Neuronal stem cell (in vitro differentiated cells): Measurements from ENCODE around the gene RAB22A. TPM values are rescaled to one million over a fixed set of nuclear protein-coding genes. Genes with fewer than 3 reads are reported as not detected.

Experiments
- DNase-seq: peaks from one replicate; pipeline ENCODE4 v3.0.0-alpha.2; 2013; ENCODE audit warnings: low spot score
- H2AFZ ChIP-seq: one replicate; pipeline ENCODE4 v1.6.1; 2013; ENCODE audit warnings: mild to moderate bottlenecking, low read length, inconsistent platforms
- H2AK5ac ChIP-seq: 2 replicates; pipeline ENCODE4 v1.6.1; 2013; ENCODE audit warnings: low read depth, mild to moderate bottlenecking, inconsistent platforms, low read length, moderate library complexity, mixed read lengths
- H2BK120ac ChIP-seq: 2 replicates; pipeline ENCODE4 v1.6.1; 2013; ENCODE audit warnings: low read depth, mild to moderate bottlenecking, inconsistent platforms, low read length, moderate library complexity, mixed read lengths
- H2BK12ac ChIP-seq: one replicate; pipeline ENCODE4 v1.6.1; 2013; ENCODE audit warnings: low read length, inconsistent platforms
- H2BK15ac ChIP-seq: 2 replicates; pipeline ENCODE4 v1.6.1; 2013; ENCODE audit warnings: mild to moderate bottlenecking, low read length, inconsistent platforms, mixed read lengths
- H2BK5ac ChIP-seq: one replicate; pipeline ENCODE4 v1.6.1; 2013; ENCODE audit warnings: inconsistent platforms, mild to moderate bottlenecking, low read length, moderate library complexity
- H3K14ac ChIP-seq: one replicate; pipeline ENCODE4 v1.6.1; 2013; ENCODE audit warnings: low read length, inconsistent platforms
- H3K18ac ChIP-seq: 2 replicates; pipeline ENCODE4 v1.6.1; 2013; ENCODE audit warnings: low read length, inconsistent platforms
- H3K23ac ChIP-seq: 2 replicates; pipeline ENCODE4 v1.6.1; 2013; ENCODE audit warnings: low read depth, mild to moderate bottlenecking, mixed read lengths, low read length, inconsistent platforms; ENCODE audit not compliant: poor library complexity
- H3K27ac ChIP-seq: replicated peaks from 3 replicates; pipeline ENCODE4 v1.5.1; 2013; ENCODE audit warnings: low read length, inconsistent platforms
- H3K27me3 ChIP-seq, 3 experiments: 2 replicates each; pipeline ENCODE4 v1.6.1; 2013; ENCODE audit warnings: low read length in 3 of 3, mild to moderate bottlenecking in 2 of 3, inconsistent platforms in 1 of 3, low read depth in 1 of 3, mixed read lengths in 1 of 3, moderate library complexity in 1 of 3; ENCODE audit not compliant: control insufficient read depth in 3 of 3, insufficient read depth in 3 of 3
- H3K36me3 ChIP-seq, 2 donors: replicated peaks in 1 of 2; 2 replicates each; pipeline ENCODE4 v1.6.1; 2013; ENCODE audit warnings: low read length in 2 of 2; ENCODE audit not compliant: control insufficient read depth in 2 of 2, insufficient read depth in 2 of 2
- H3K4ac ChIP-seq: 2 replicates; pipeline ENCODE4 v1.6.1; 2013; ENCODE audit warnings: inconsistent platforms, mild to moderate bottlenecking, low read length, moderate library complexity
- H3K4me1 ChIP-seq, 2 donors: 1 replicate in 1 of 2; 2 replicates in 1 of 2; pipeline ENCODE4 v1.6.1; 2013; ENCODE audit warnings: low read length in 2 of 2, low read depth in 1 of 2; ENCODE audit not compliant: control insufficient read depth in 2 of 2, insufficient read depth in 1 of 2
- H3K4me2 ChIP-seq: one replicate; pipeline ENCODE4 v1.6.1; 2013; ENCODE audit warnings: mild to moderate bottlenecking, low read length, inconsistent platforms; ENCODE audit not compliant: insufficient read depth, poor library complexity, severe bottlenecking
- H3K4me3 ChIP-seq, 2 donors: 2 replicates each; pipeline ENCODE4 v1.5.1; 2013; ENCODE audit warnings: low read length in 2 of 2, mild to moderate bottlenecking in 2 of 2, inconsistent platforms in 1 of 2, moderate library complexity in 1 of 2
- H3K79me1 ChIP-seq: one replicate; pipeline ENCODE4 v1.6.1; 2013; ENCODE audit warnings: low read depth, mild to moderate bottlenecking, inconsistent platforms, low read length, moderate library complexity
- H3K9ac ChIP-seq: one replicate; pipeline ENCODE4 v1.6.1; 2013; ENCODE audit warnings: mild to moderate bottlenecking, low read depth, low read length, inconsistent platforms; ENCODE audit not compliant: poor library complexity
- H3K9me3 ChIP-seq, 2 donors: replicated peaks in 1 of 2; 2 replicates each; pipeline versions ENCODE3 to v1.6.1; 2013; ENCODE audit warnings: low read length in 2 of 2, mild to moderate bottlenecking in 2 of 2, inconsistent platforms in 1 of 2, low read depth in 1 of 2, mixed read lengths in 1 of 2, moderate library complexity in 1 of 2; ENCODE audit not compliant: control insufficient read depth in 2 of 2, insufficient read depth in 1 of 2
- H4K8ac ChIP-seq: one replicate; pipeline ENCODE4 v1.6.1; 2013; ENCODE audit warnings: low read depth, mild to moderate bottlenecking, inconsistent platforms, low read length, moderate library complexity
- H4K91ac ChIP-seq: one replicate; pipeline ENCODE4 v1.6.1; 2013; ENCODE audit warnings: low read length, low read depth, mild to moderate bottlenecking, inconsistent platforms; ENCODE audit not compliant: poor library complexity
- WGBS, 2 donors: extraction: QIAGEN DNeasy Blood & Tissue Kit; methylation state at CpG; one replicate each; pipeline ENCODE4 v1.1.7; 2013; ENCODE audit warnings: missing lambda C conversion rate in 2 of 2, mixed read lengths in 1 of 2; ENCODE audit not compliant: insufficient read length in 2 of 2, insufficient replicate concordance in 1 of 2; ENCODE audit errors: extremely low coverage in 2 of 2; 5-methylcytosine and 5-hydroxymethylcytosine counted together
- polyA plus RNA-seq, 2 experiments: library from polyadenylated mRNA; stranded (reverse); fragments of 200-250 nt; gene quantifications; one replicate each; pipeline ENCODE4 v1.2.3, GENCODE V29; 2013

Gene RAB22A
- polyA plus RNA-seq (2013, experiment 1 of 2) = 6.1 TPM
- polyA plus RNA-seq (2013, experiment 2 of 2) = 6.8 TPM

- Histone ChIP-seq H3K4me1 (peaks cover 3 to 7% of the 10 kb centered on the region in 2 donors), H2AFZ (peak within 1 kb of the TSS; percentile 99)
These were observed at the start of gene RAB22A for GRCh38 chr20:58309591-58310290. RAB22A (plus strand) TSS chr20:58309715; CDS start chr20:58309977, 262 bp downstream.

DNA sequence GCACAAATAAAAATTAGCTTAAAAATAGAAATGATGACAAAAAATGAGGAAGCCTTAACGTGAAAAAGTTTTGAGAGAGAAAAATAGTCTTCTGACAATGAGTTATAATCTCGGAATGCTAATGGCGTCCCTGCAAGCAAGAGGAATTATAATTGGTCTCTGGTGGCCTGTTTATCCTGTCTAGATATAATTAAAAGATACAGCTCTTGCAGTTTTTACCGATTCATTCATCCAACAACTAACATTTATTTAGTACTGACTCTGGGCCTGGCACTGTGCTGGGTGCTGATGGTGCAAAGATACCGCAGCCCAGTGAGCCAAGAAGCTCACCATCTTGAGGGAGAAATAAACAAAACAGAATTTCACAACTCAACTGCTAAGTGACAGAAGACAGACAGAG lies 49.5 kb upstream of the RAB22A start:
- H3K14ac ChIP-seq = no peak overlapping the region
- no peak overlapping the region for H3K27ac ChIP-seq
- H3K36me3 ChIP-seq = peaks cover 0 to 3% of the 10 kb centered on the region in 2 donors
- H3K23ac ChIP-seq = no peak overlapping the region
- H3K4me2 ChIP-seq = no peak overlapping the region
- no peak overlapping the region for H3K4ac ChIP-seq
- H2AK5ac ChIP-seq = no peak overlapping the region
- H2BK12ac ChIP-seq = no peak overlapping the region
- WGBS, 2 donors = no CpG with 5 or more reads among the region's 5 CpGs
- H3K79me1 ChIP-seq = no peaks in the 10 kb centered on the region
- H2BK15ac ChIP-seq = no peak overlapping the region
- DNase-seq = no peak
- H4K8ac ChIP-seq = no peak overlapping the region
- H3K4me1 ChIP-seq = peaks cover 0 to 2% of the 10 kb centered on the region in 2 donors
- H2BK5ac ChIP-seq = no peak overlapping the region
- no peak overlapping the region for H3K4me3 ChIP-seq
- no peak overlapping the region for H2BK120ac ChIP-seq
- no peak overlapping the region for H3K9ac ChIP-seq
- H3K18ac ChIP-seq = no peak overlapping the region
- no peaks in the 10 kb centered on the region for H3K9me3 ChIP-seq
- no peaks in the 10 kb centered on the region for H3K27me3 ChIP-seq
- no peak overlapping the region for H4K91ac ChIP-seq
- H2AFZ ChIP-seq = no peak overlapping the region

More at GRCh38 chr20:58309591-58310290, at the start of gene RAB22A:
- H3K27ac ChIP-seq = no peak within 1 kb of the TSS
- H4K8ac ChIP-seq = peak within 1 kb of the TSS; percentile 32
- peak within 1 kb of the TSS; percentile 96 for H3K9ac ChIP-seq
- H4K91ac ChIP-seq = no peak within 1 kb of the TSS
- no CpG with 5 or more reads among the region's 73 CpGs for WGBS, 2 donors
- H2BK15ac ChIP-seq = peak within 1 kb of the TSS; percentile 56
- H3K14ac ChIP-seq = peak within 1 kb of the TSS; percentile 47
- peak; percentile 82 for DNase-seq
- peak within 1 kb of the TSS; percentile 79 for H2BK5ac ChIP-seq
- H2BK12ac ChIP-seq = no peak within 1 kb of the TSS
- no peak within 1 kb of the TSS for H2BK120ac ChIP-seq
- no peaks in the 10 kb centered on the region for H3K9me3 ChIP-seq
- H3K4me3 ChIP-seq = peak within 1 kb of the TSS; percentile 85 to 100
- H3K4me2 ChIP-seq = peak within 1 kb of the TSS; percentile 78
- H3K4ac ChIP-seq = peak within 1 kb of the TSS; percentile 71
- peaks cover 3% of the 10 kb centered on the region for H3K79me1 ChIP-seq
- H3K18ac ChIP-seq = peak within 1 kb of the TSS; percentile 98
- no peak within 1 kb of the TSS for H2AK5ac ChIP-seq
- H3K27me3 ChIP-seq = no peaks in the 10 kb centered on the region
- peak within 1 kb of the TSS; percentile 82 for H3K23ac ChIP-seq
- peaks cover 6 to 34% of the 10 kb centered on the region in 2 donors for H3K36me3 ChIP-seq

- no peak overlapping the region for H3K4me2 ChIP-seq
- H4K8ac ChIP-seq = no peak overlapping the region
- DNase-seq = no peak
- H3K36me3 ChIP-seq = peaks cover 0 to 3% of the 10 kb centered on the region in 2 donors
- no peak overlapping the region for H3K4ac ChIP-seq
- H2BK15ac ChIP-seq = no peak overlapping the region
- H3K4me3 ChIP-seq = no peak overlapping the region
- WGBS, 2 donors = no CpG with 5 or more reads among the region's 3 CpGs
- no peaks in the 10 kb centered on the region for H3K79me1 ChIP-seq
- H3K27ac ChIP-seq = no peak overlapping the region
- H3K9ac ChIP-seq = no peak overlapping the region
- no peak overlapping the region for H2BK12ac ChIP-seq
- H3K9me3 ChIP-seq = no peaks in the 10 kb centered on the region
- H3K23ac ChIP-seq = no peak overlapping the region
- H2AK5ac ChIP-seq = no peak overlapping the region
- no peak overlapping the region for H2BK120ac ChIP-seq
- H3K18ac ChIP-seq = no peak overlapping the region
- no peaks in the 10 kb centered on the region for H3K27me3 ChIP-seq
- H3K4me1 ChIP-seq = peaks cover 0 to 2% of the 10 kb centered on the region in 2 donors
- no peak overlapping the region for H2AFZ ChIP-seq
- no peak overlapping the region for H3K14ac ChIP-seq
- H2BK5ac ChIP-seq = no peak overlapping the region
- no peak overlapping the region for H4K91ac ChIP-seq
These were observed 47.9 kb upstream of the RAB22A start for GRCh38 chr20:58261660-58262059.

- H3K9me3 ChIP-seq = no peaks in the 10 kb centered on the region
- H3K27me3 ChIP-seq = no peaks in the 10 kb centered on the region
- H3K23ac ChIP-seq = no peak overlapping the region
- H2BK5ac ChIP-seq = no peak overlapping the region
- H3K18ac ChIP-seq = no peak overlapping the region
- no peak overlapping the region for H3K27ac ChIP-seq
- no peak overlapping the region for H2BK15ac ChIP-seq
- no peak overlapping the region for H3K9ac ChIP-seq
- H3K4ac ChIP-seq = no peak overlapping the region
- H4K91ac ChIP-seq = no peak overlapping the region
- no peak overlapping the region for H2BK120ac ChIP-seq
- no peak overlapping the region for H3K14ac ChIP-seq
- no peak overlapping the region for H2AK5ac ChIP-seq
- H3K4me1 ChIP-seq = peaks cover 0 to 2% of the 10 kb centered on the region in 2 donors
- no CpG with 5 or more reads among the region's 6 CpGs for WGBS, 2 donors
- no peak overlapping the region for H3K4me3 ChIP-seq
- no peak overlapping the region for H4K8ac ChIP-seq
- H2BK12ac ChIP-seq = no peak overlapping the region
- no peak overlapping the region for H2AFZ ChIP-seq
- no peak for DNase-seq
- no peaks in the 10 kb centered on the region for H3K79me1 ChIP-seq
- peaks cover 0 to 5% of the 10 kb centered on the region in 2 donors for H3K36me3 ChIP-seq
- no peak overlapping the region for H3K4me2 ChIP-seq
These were observed 45.2 kb upstream of the RAB22A start for GRCh38 chr20:58264271-58264670.
